OCI-LY7 (cell line): Measurements from ENCODE around the gene KIAA1549. TPM values are rescaled to one million over a fixed set of nuclear protein-coding genes. Genes with fewer than 3 reads are reported as not detected.

ENCODE experiments used
- BruUV-seq: library from RNA; stranded (reverse); fragments of 400-500 nt; replicated peaks from 2 replicates; lab custom pipeline; 2021; lab: Mats Ljungman, UMichigan
- CTCF ChIA-PET: fragments of 300-600 bp; sonication (Branson Sonifier 250); formaldehyde crosslinking; loops from one replicate; lab custom pipeline; 2022; ENCODE audit warnings: antibody characterized with exemption; ENCODE audit not compliant: unreplicated experiment; lab: Charles Lee
- POLR2A ChIA-PET: fragments of 300-600 bp; sonication (Branson Sonifier 250); formaldehyde crosslinking; loops from one replicate; lab custom pipeline; 2022; ENCODE audit warnings: antibody characterized with exemption; lab: Charles Lee
- DNase-seq: peaks from one replicate; pipeline ENCODE4 v3.0.0-alpha.2; 2015; ENCODE audit warnings: low spot score
- H2AFZ ChIP-seq: fragments of 200-600 bp; sonication (generic), shearing (Covaris generic); 2 replicates; pipeline ENCODE4 v1.6.1; 2014; ENCODE audit warnings: mild to moderate bottlenecking, antibody characterized with exemption, low read length, moderate library complexity
- H3K27ac ChIP-seq: fragments of 200-600 bp; sonication (generic); 2 replicates; pipeline ENCODE4 v1.5.1; 2014; ENCODE audit warnings: mixed run types, low read depth, mild to moderate bottlenecking, moderate library complexity, low read length, inconsistent platforms; ENCODE audit not compliant: poor library complexity, severe bottlenecking
- H3K36me3 ChIP-seq: fragments of 200-600 bp; sonication (generic); 2 replicates; pipeline ENCODE4 v1.6.1; 2014; ENCODE audit warnings: mild to moderate bottlenecking, antibody characterized with exemption, low read length, moderate library complexity, mixed read lengths; ENCODE audit not compliant: insufficient read depth
- H3K4me1 ChIP-seq: fragments of 200-600 bp; sonication (generic); 2 replicates; pipeline ENCODE4 v1.5.1; 2014; ENCODE audit warnings: mild to moderate bottlenecking, low read length; ENCODE audit not compliant: insufficient read depth, poor library complexity, severe bottlenecking
- H3K4me2 ChIP-seq: fragments of 200-600 bp; sonication (generic); 2 replicates; pipeline ENCODE4 v1.6.1; 2014; ENCODE audit warnings: mild to moderate bottlenecking, low read length
- H3K4me3 ChIP-seq: fragments of 200-600 bp; sonication (generic); 2 replicates; pipeline ENCODE4 v1.5.1; 2014; ENCODE audit warnings: mild to moderate bottlenecking, low read depth, low read length; ENCODE audit not compliant: poor library complexity, severe bottlenecking
- H3K79me2 ChIP-seq: fragments of 200-600 bp; sonication (generic); 2 replicates; pipeline ENCODE4 v1.6.1; 2016; ENCODE audit warnings: low read depth, mild to moderate bottlenecking, low read length, moderate library complexity, mixed read lengths; ENCODE audit not compliant: insufficient read depth
- H3K9me2 ChIP-seq: fragments of 200-600 bp; sonication (generic); 2 replicates; pipeline ENCODE4 v1.6.1; 2016; ENCODE audit warnings: mild to moderate bottlenecking, low read length, mixed read lengths; ENCODE audit not compliant: insufficient read depth
- H3K9me3 ChIP-seq: fragments of 200-600 bp; sonication (generic); 2 replicates; pipeline ENCODE4 v1.6.1; 2014; ENCODE audit warnings: mild to moderate bottlenecking, mixed run types, low read length, mixed read lengths
- H4K20me1 ChIP-seq: fragments of 200-600 bp; sonication (generic); 2 replicates; pipeline ENCODE4 v1.6.1; 2014; ENCODE audit warnings: mild to moderate bottlenecking, antibody characterized with exemption, low read length, moderate library complexity, mixed read lengths; ENCODE audit not compliant: insufficient read depth
- EZH2phosphoT487 ChIP-seq: fragments of 200-600 bp; sonication (generic); IDR thresholded peaks from 2 replicates; pipeline ENCODE4 v1.6.1; 2018; ENCODE audit warnings: low read depth, borderline replicate concordance, mild to moderate bottlenecking, mixed run types, antibody characterized with exemption, low read length, moderate library complexity, mixed read lengths
- intact Hi-C: fragments of 100-400 bp; cut with micrococcal nuclease; formaldehyde crosslinking; loops from one replicate; pipeline ENCODE4 v1.10.0; 2022; ENCODE audit not compliant: unreplicated experiment
- total RNA-seq, 2 experiments: library from RNA; depleted of rRNA in 1 of 2; stranded (reverse); fragments of >200 nt in 1 of 2; shearing (Covaris generic) in 1 of 2; gene quantifications; 2 replicates each; pipeline ENCODE4 v1.2.3, GENCODE V29; 2014 to 2022
- TF ChIP-seq, protein P1 (sequence below): fragments of 200-600 bp; sonication (generic); conservative IDR thresholded peaks from 2 replicates; pipeline ENCODE4 v1.5.1; 2014; ENCODE audit warnings: mild to moderate bottlenecking, antibody characterized with exemption, low read length, moderate library complexity, mixed read lengths

Gene KIAA1549
- total RNA-seq, 2 experiments from 2014 or later, result 0.03 to 3.0 TPM

DNA sequence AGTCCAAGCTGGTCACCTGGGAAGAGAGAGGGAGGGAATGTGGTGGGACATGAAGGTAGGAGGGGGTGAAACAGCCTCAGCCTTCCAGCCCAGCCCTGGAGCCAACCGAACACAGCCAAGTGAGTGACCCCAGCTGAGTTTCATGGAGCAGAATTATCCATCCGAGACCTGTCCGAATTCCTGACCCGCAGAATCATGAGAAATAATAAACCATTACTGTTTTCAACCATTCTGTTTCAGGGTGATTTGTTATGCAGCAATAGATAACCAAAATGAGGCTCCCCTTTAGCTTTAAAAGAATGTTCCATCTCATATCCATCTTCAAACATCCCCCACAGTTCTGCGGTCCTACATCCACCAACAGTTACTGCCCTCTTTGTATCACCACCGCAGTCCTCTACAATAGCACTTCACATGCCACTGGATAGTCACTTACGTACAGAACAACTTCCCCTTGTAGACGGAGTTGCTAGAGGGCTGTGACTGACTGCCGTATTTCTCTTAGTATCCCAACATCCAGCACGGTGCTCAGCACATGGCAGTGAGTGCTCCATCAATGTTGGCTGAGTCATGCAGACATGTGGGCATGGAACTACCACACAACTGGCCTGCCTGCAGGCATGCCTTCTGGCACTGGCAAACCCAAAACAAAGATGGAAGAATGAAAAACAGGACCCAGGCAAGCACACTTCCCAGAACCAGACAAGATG is 18.5 kb downstream of the KIAA1549 start:
- intact Hi-C loops, result no loop called here
- H2AFZ ChIP-seq, result no peak overlapping the region
- BruUV-seq, result no TSS peak
- no peak overlapping the region for H3K4me3 ChIP-seq
- CTCF ChIA-PET, result no interaction called here
- TF ChIP-seq EZH2phosphoT487, result no peak
- TF ChIP-seq, protein P1, sequence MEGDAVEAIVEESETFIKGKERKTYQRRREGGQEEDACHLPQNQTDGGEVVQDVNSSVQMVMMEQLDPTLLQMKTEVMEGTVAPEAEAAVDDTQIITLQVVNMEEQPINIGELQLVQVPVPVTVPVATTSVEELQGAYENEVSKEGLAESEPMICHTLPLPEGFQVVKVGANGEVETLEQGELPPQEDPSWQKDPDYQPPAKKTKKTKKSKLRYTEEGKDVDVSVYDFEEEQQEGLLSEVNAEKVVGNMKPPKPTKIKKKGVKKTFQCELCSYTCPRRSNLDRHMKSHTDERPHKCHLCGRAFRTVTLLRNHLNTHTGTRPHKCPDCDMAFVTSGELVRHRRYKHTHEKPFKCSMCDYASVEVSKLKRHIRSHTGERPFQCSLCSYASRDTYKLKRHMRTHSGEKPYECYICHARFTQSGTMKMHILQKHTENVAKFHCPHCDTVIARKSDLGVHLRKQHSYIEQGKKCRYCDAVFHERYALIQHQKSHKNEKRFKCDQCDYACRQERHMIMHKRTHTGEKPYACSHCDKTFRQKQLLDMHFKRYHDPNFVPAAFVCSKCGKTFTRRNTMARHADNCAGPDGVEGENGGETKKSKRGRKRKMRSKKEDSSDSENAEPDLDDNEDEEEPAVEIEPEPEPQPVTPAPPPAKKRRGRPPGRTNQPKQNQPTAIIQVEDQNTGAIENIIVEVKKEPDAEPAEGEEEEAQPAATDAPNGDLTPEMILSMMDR, result no peak
- no peaks in the 10 kb centered on the region for H3K4me1 ChIP-seq
- H3K36me3 ChIP-seq, result no peaks in the 10 kb centered on the region
- POLR2A ChIA-PET, result no interaction called here
- no peak overlapping the region for H3K4me2 ChIP-seq
- H3K9me2 ChIP-seq, result no peaks in the 10 kb centered on the region
- no peaks in the 10 kb centered on the region for H3K79me2 ChIP-seq
- H3K9me3 ChIP-seq, result no peaks in the 10 kb centered on the region
- no peaks in the 10 kb centered on the region for H4K20me1 ChIP-seq
- no peak overlapping the region for H3K27ac ChIP-seq
- DNase-seq, result no peak

- TF ChIP-seq EZH2phosphoT487, result no peak
- TF ChIP-seq, protein P1, result no peak
- no peak overlapping the region for H2AFZ ChIP-seq
- no peaks in the 10 kb centered on the region for H3K4me1 ChIP-seq
- H3K27ac ChIP-seq, result no peak overlapping the region
- H3K79me2 ChIP-seq, result no peaks in the 10 kb centered on the region
- DNase-seq, result no peak
- no peaks in the 10 kb centered on the region for H3K36me3 ChIP-seq
- ChIA-PET CTCF (no interaction called here), POLR2A (no interaction called here)
- no peak overlapping the region for H3K4me3 ChIP-seq
- intact Hi-C loops, result no loop called here
- H3K4me2 ChIP-seq, result no peak overlapping the region
- no peaks in the 10 kb centered on the region for H4K20me1 ChIP-seq
- no peaks in the 10 kb centered on the region for H3K9me2 ChIP-seq
- no TSS peak for BruUV-seq
- H3K9me3 ChIP-seq, result no peaks in the 10 kb centered on the region
Measured at GRCh38 chr7:138961159-138961558, 20.0 kb downstream of the KIAA1549 start.

- ChIA-PET POLR2A (no interaction called here), CTCF (no interaction called here)
- Histone ChIP-seq H3K27ac (no peak overlapping the region), H3K4me2 (no peak overlapping the region), H3K4me3 (no peak overlapping the region), H2AFZ (no peak overlapping the region), H4K20me1 (no peaks in the 10 kb centered on the region), H3K4me1 (no peaks in the 10 kb centered on the region), H3K9me2 (no peaks in the 10 kb centered on the region), H3K79me2 (no peaks in the 10 kb centered on the region), H3K9me3 (no peaks in the 10 kb centered on the region), H3K36me3 (no peaks in the 10 kb centered on the region)
- intact Hi-C loops, result no loop called here
- no TSS peak for BruUV-seq
- DNase-seq, result no peak
- TF ChIP-seq EZH2phosphoT487, result no peak
- TF ChIP-seq, protein P1, result no peak
Measured at GRCh38 chr7:138958391-138958956, 22.7 kb downstream of the KIAA1549 start.
